GM19468 (cell line): ENCODE results near the gene AKAP12.

Experiments
- ATAC-seq: cut with Tn5 transposase; IDR thresholded peaks from one replicate; pipeline ENCODE4 v1.9.1; 2021; ENCODE audit warnings: mild to moderate bottlenecking, moderate library complexity, moderate number of reproducible peaks; ENCODE audit not compliant: unreplicated experiment; ENCODE audit errors: extremely low read depth

AKAP12 gene

GRCh38 chr6:151391471-151392413 lies 152.0 kb downstream of the AKAP12 start, which contains the start of gene ZBTB2:
Gene ZBTB2, minus strand, starts transcription at chr6:151391559. Its CDS starts 17,922 bp downstream, at chr6:151373637.
- no peak for ATAC-seq

GRCh38 chr6:151392427-151392826 lies 152.7 kb downstream of the AKAP12 start:
- ATAC-seq = no peak

DNA sequence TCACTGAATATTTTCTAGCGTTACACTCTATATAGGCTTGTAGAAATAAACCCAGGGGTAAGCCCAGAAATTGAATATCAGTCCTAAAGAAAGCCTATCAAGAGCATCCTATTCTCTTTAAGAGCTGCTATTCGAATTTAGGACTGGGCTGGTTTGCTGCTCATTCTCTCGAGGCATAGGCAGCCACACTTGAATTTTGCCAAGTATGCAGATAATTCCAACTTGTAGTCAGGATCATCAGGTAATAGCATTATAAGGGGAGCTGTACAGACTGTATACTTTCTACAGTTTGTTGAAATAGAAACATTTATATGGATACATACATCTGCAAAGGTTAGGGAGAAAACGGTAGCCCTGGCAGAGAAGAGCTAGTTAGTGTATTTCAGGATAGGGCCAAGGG lies 153.6 kb downstream of the AKAP12 start:
- no peak for ATAC-seq

- ATAC-seq = no peak
Measured at GRCh38 chr6:151399679-151400078, 159.9 kb downstream of the AKAP12 start.

DNA sequence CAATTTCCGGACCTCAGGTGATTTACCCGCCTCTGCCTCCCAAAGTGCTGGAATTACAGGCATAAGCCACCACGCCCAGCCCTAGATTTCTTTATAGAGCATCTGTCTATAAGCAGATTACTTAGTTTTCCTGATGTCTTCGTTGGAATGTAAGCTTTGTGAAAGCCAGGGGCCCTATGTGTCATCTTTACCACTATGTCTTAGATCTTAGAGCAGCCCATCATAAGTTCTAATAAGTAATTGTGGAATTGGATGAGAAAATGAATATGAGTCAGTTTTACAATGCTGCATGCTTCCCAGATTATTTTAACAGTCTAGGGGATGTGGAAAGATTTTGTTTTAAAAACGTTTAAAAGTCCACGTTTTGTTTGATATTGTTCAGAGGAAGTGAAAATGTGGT lies 160.7 kb downstream of the AKAP12 start:
- no peak for ATAC-seq

DNA sequence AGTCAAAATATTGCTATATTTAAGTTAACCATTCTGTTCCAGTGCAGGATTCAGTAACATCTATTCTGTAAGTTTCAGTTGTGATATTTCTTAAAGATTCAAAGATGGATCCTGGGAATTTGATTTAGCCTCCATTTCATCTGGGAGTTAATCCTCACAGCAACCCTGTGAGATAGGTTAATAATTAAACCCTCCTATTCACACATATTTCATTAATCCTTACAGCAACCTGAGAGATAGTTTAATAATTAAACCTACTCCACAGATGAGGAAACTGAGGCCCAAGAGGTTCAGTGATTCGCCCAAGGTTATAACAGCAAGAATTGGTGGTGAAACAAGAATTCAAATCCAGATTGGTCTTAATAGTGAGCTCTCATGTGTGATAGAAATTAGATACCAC lies 162.5 kb downstream of the AKAP12 start:
- no peak for ATAC-seq

DNA sequence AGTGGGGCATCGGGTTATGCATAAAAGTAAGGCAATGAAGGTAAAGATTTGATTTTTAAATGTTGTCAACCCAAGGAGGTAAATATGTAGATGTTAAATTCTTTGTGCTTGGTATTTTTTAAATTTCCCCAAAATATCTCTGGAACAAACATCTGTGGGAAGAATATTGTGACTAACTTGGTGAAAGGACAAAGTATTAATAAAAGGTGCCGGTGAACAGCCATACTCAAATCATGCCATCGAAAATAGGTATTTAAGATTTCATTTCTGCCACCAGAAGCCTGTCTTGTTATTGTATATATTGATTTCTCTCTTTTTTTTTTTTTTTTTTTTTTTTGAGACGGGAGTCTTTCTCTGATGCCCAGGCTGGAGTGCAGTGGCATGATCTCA lies 164.1 kb downstream of the AKAP12 start:
- no peak for ATAC-seq
